CD4-positive, CD25-positive, alpha-beta regulatory T cell (primary cell): Measurements from ENCODE around the gene TOMM20. TPM values are rescaled to one million over a fixed set of nuclear protein-coding genes. Genes with fewer than 3 reads are reported as not detected.
A peak's percentile ranks its signal among the peaks of the same experiment; 100 is the strongest.

Experiments used
- ATAC-seq, 2 donors: fragments of 150-1000 bp; cut with Tn5 transposase; one replicate each; pipeline ENCODE4 v1.10.0; 2021; ENCODE audit warnings: low read depth in 2 of 2, moderate number of reproducible peaks in 2 of 2, moderate library complexity in 1 of 2
- DNase-seq, 3 donors: peaks; one replicate each; pipeline versions ENCODE4 v3.0.0 to v3.0.0-alpha.2; 2012 to 2022; ENCODE audit warnings: mixed read lengths in 1 of 3
- H3K27ac ChIP-seq: one replicate; pipeline ENCODE4 v1.7.0; 2013; ENCODE audit warnings: mild to moderate bottlenecking, low read length; ENCODE audit not compliant: insufficient read depth, poor library complexity, severe bottlenecking
- H3K27me3 ChIP-seq: one replicate; pipeline ENCODE4 v1.7.0; 2013; ENCODE audit warnings: low read length; ENCODE audit not compliant: control insufficient read depth, insufficient read depth
- H3K36me3 ChIP-seq: one replicate; pipeline ENCODE4 v1.7.0; 2013; ENCODE audit warnings: mild to moderate bottlenecking, low read length, moderate library complexity; ENCODE audit not compliant: control insufficient read depth, insufficient read depth
- H3K4me1 ChIP-seq: 2 replicates; pipeline ENCODE4 v1.7.0; 2013; ENCODE audit warnings: mild to moderate bottlenecking, low read length; ENCODE audit not compliant: insufficient read depth, control insufficient read depth, poor library complexity, severe bottlenecking
- H3K4me3 ChIP-seq: one replicate; pipeline ENCODE4 v1.7.0; 2013; ENCODE audit warnings: low read depth, mild to moderate bottlenecking, low read length, moderate library complexity
- H3K9me3 ChIP-seq, 2 experiments: 1 replicate in 1 of 2; 2 replicates in 1 of 2; pipeline ENCODE4 v1.7.0; 2013; ENCODE audit warnings: low read length in 2 of 2, mild to moderate bottlenecking in 1 of 2, moderate library complexity in 1 of 2; ENCODE audit not compliant: control insufficient read depth in 2 of 2
- H3K27ac Mint-ChIP-seq, 3 donors: one replicate each; pipeline ENCODE4 v1.8.0; 2020 to 2022; ENCODE audit warnings: mild to moderate bottlenecking in 3 of 3, mixed read lengths in 3 of 3, moderate library complexity in 2 of 3
- H3K27me3 Mint-ChIP-seq: one replicate; pipeline ENCODE4 v1.8.0; 2022; ENCODE audit warnings: mild to moderate bottlenecking, mixed read lengths
- H3K36me3 Mint-ChIP-seq: one replicate; pipeline ENCODE4 v1.8.0; 2020; ENCODE audit warnings: mixed read lengths
- H3K4me1 Mint-ChIP-seq, 4 donors: one replicate each; pipeline ENCODE4 v1.8.0; 2020 to 2022; ENCODE audit warnings: mixed read lengths in 4 of 4, mild to moderate bottlenecking in 1 of 4
- H3K4me3 Mint-ChIP-seq, 4 donors: one replicate each; pipeline ENCODE4 v1.8.0; 2020 to 2022; ENCODE audit warnings: mild to moderate bottlenecking in 4 of 4, mixed read lengths in 4 of 4, moderate library complexity in 3 of 4
- H3K9me3 Mint-ChIP-seq, 7 donors: one replicate each; pipeline ENCODE4 v1.8.0; 2020 to 2022; ENCODE audit warnings: mixed read lengths in 7 of 7, mild to moderate bottlenecking in 3 of 7, moderate library complexity in 2 of 7
- polyA plus RNA-seq, 4 donors: library from polyadenylated mRNA; unstranded; fragments of 300-500 nt; fragmentation: Illumina TruSeq; gene quantifications; one replicate each; pipeline ENCODE4 v1.2.3, GENCODE V29; 2021
- total RNA-seq: library from RNA; stranded (reverse); gene quantifications from one replicate; pipeline ENCODE4 v1.2.3, GENCODE V29; 2022

TOMM20 gene
- total and polyA plus RNA-seq, 5 donors from 2014 or later = 50.5 to 102 (median 59.1) TPM

DNA sequence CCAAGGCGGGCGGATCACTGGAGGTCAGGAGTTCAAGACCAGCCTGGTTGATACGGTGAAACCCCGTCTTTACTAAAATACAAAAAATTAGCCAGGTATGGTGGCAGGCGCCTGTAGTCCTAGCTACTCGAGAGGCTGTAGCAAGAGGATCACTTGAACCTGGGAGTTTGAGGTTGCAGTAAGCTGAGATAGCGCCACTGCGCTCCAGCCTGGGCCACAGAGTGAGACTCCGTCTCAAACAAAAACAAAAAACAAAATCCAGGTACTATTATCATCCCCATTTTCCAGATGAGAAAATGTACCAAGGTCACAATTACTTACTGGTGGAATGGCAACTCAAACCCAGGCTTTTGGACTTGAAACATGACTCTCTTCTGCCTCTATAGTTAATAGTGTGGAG lies 4.5 kb downstream of the TOMM20 start:
- H3K36me3 ChIP-seq = peaks cover 31% of the 10 kb centered on the region
- no peaks in the 10 kb centered on the region for H3K27me3 ChIP-seq
- Mint-ChIP-seq H3K4me1 (peaks cover 29 to 78% (median 52%) of the 10 kb centered on the region in 4 donors), H3K27me3 (peaks cover 5% of the 10 kb centered on the region), H3K36me3 (peaks cover 26% of the 10 kb centered on the region), H3K4me3 (peak overlapping the region; percentile 67 to 87 (median 72)), H3K27ac (peak overlapping the region in 1 of 3 donors; percentile 45), H3K9me3 (no peaks in the 10 kb centered on the region)
- peaks cover 48% of the 10 kb centered on the region for H3K4me1 ChIP-seq
- ATAC-seq (no peak), DNase-seq (no peak)
- H3K9me3 ChIP-seq = no peaks in the 10 kb centered on the region
- peak overlapping the region; percentile 47 for H3K4me3 ChIP-seq
- peak overlapping the region; percentile 29 for H3K27ac ChIP-seq

DNA sequence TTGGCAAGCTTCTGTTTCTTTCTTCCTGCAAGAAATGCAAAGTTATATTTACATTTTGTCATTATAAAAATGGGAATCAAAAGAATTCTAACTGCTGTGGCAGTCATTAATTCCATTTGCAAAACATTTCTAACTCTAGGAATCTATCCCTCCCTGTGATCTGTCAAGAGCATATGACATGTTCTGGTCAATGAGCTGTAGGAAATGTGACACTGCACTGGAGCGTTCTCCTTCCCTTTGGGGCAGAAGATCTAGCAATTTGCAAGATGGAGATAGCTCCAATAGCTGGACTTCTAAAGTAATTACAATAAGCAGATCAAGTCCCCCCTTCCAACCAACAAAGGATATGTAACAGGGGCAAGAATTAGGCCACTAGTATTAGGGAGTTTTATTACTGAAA lies 6.3 kb downstream of the TOMM20 start:
- H3K27me3 ChIP-seq = no peaks in the 10 kb centered on the region
- peak overlapping the region; percentile 47 for H3K4me3 ChIP-seq
- H3K9me3 Mint-ChIP-seq = no peaks in the 10 kb centered on the region
- peak overlapping the region in 2 of 3 donors; percentile 45 to 91 for H3K27ac Mint-ChIP-seq
- no peaks in the 10 kb centered on the region for H3K27me3 Mint-ChIP-seq
- peaks cover 48% of the 10 kb centered on the region for H3K4me1 ChIP-seq
- no peak for ATAC-seq
- H3K36me3 ChIP-seq = peaks cover 48% of the 10 kb centered on the region
- H3K36me3 Mint-ChIP-seq = peaks cover 39% of the 10 kb centered on the region
- H3K4me3 Mint-ChIP-seq = peak overlapping the region in 3 of 4 donors; percentile 2 to 9 (median 8)
- DNase-seq = no peak
- peaks cover 25 to 67% (median 42%) of the 10 kb centered on the region in 4 donors for H3K4me1 Mint-ChIP-seq
- no peak overlapping the region for H3K27ac ChIP-seq
- H3K9me3 ChIP-seq = no peaks in the 10 kb centered on the region

DNA sequence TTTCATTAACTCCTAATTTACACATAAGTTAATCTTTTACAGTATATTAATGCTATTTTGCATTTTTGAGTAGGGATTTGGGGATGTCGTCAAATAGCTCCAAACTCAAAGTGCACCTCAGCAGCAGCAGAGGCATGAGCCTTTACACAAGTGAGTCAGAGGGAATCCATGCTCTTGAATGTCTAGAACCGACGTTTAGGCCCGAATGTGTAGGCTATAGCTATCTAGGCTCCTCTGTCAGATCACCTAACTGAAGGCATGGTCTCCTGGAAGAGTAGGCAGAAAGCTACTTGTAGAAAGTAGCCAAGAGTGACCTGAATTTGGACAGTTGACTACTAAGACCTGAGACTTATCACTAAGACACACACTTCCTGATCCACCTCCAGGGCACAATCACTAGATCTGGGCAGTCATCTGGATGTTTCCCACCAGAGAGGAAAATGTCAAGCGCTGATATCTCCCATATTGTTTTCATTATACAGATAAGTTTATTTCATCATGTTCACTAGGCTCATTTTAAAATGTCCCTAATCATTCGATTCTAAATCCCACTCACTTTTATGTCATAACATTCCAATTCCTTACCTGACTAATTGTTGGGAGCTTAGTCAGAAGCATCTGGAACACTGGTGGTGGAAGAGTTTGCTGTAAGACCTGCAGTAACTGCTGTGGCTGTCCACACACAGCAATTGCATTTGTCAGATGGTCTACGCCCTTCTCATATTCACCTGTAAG lies 15.3 kb downstream of the TOMM20 start:
- Mint-ChIP-seq H3K4me1 (peaks cover 0 to 16% (median 6%) of the 10 kb centered on the region in 4 donors), H3K36me3 (peaks cover 51% of the 10 kb centered on the region), H3K27me3 (no peaks in the 10 kb centered on the region), H3K4me3 (no peak overlapping the region), H3K27ac (no peak overlapping the region), H3K9me3 (no peaks in the 10 kb centered on the region)
- DNase-seq (no peak), ATAC-seq (no peak)
- H3K27me3 ChIP-seq = no peaks in the 10 kb centered on the region
- H3K27ac ChIP-seq = no peak overlapping the region
- no peaks in the 10 kb centered on the region for H3K9me3 ChIP-seq
- no peaks in the 10 kb centered on the region for H3K4me1 ChIP-seq
- no peak overlapping the region for H3K4me3 ChIP-seq
- peaks cover 81% of the 10 kb centered on the region for H3K36me3 ChIP-seq

DNA sequence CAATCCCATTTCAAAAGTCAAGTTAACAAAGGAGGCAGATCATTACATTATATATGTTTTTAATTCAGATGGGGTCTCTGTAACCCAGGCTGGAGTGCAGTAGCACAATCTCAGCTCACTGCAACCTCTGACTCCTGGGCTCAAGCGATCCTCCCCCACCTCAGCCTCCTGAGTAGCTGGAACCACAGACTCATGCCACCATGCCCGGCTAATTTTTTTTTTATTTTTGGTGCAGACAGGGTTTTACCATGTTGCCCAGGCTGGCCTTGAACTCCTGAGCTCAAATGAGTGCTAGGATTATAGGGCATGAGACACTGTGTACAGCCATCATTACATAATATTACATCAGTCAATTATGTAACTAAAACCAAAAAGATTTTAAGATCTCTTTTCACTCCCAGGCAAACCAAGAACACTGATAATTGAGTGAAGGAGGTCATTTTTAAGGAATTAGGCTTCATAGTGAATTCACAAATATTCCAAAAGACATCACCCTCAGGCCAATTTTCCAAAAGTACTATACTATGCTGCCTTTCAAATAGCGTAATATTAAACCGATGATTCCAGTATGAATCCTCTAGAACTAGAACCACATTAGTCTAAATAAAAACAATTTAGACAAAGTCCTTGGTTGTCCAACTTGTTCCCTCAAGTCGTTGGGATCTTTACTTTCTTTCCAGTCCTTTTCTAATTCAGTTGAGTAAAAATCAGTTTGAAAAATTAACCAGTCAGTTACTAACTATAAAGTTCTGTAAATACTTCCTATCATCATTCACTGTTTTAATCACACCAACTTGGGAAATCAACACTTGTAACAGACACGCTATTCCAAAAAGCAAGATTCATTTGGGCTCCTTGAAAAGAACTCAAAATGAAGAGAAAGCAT lies 16.1 kb downstream of the TOMM20 start:
- Histone ChIP-seq H3K27me3 (no peaks in the 10 kb centered on the region), H3K4me1 (no peaks in the 10 kb centered on the region), H3K4me3 (no peak overlapping the region), H3K27ac (no peak overlapping the region), H3K36me3 (peaks cover 77% of the 10 kb centered on the region), H3K9me3 (no peaks in the 10 kb centered on the region)
- no peaks in the 10 kb centered on the region for H3K27me3 Mint-ChIP-seq
- no peak for DNase-seq
- H3K4me3 Mint-ChIP-seq = no peak overlapping the region
- no peak overlapping the region for H3K27ac Mint-ChIP-seq
- H3K4me1 Mint-ChIP-seq = peaks cover 0 to 16% (median 6%) of the 10 kb centered on the region in 4 donors
- H3K36me3 Mint-ChIP-seq = peaks cover 50% of the 10 kb centered on the region
- H3K9me3 Mint-ChIP-seq = no peaks in the 10 kb centered on the region
- no peak for ATAC-seq

DNA sequence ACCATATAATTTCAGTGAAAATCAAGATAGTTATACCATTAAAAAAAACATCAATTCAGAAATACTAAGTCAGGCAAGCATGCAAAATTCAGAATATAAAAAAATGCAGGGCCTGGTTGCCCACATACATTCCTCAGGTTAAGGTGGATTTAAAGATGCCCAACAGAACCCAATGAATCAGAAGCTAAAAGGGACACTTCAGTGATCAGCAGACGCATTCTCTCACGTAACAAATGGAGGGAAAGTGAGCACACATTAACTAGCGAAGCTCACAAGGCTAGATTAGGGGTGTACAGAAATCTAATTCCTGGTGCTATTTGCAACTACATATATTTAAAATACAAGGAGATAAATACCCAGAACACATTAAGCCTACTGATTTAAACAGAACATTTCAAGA lies 17.5 kb downstream of the TOMM20 start:
- Histone ChIP-seq H3K4me3 (no peak overlapping the region), H3K27ac (no peak overlapping the region), H3K36me3 (peaks cover 70% of the 10 kb centered on the region), H3K4me1 (no peaks in the 10 kb centered on the region), H3K27me3 (no peaks in the 10 kb centered on the region), H3K9me3 (no peaks in the 10 kb centered on the region)
- peak overlapping the region in 1 of 3 donors; percentile 15 for H3K27ac Mint-ChIP-seq
- H3K36me3 Mint-ChIP-seq = peaks cover 57% of the 10 kb centered on the region
- peaks cover 4 to 19% (median 12%) of the 10 kb centered on the region in 4 donors for H3K4me1 Mint-ChIP-seq
- ATAC-seq (no peak), DNase-seq (no peak)
- no peak overlapping the region for H3K4me3 Mint-ChIP-seq
- no peaks in the 10 kb centered on the region for H3K27me3 Mint-ChIP-seq
- no peaks in the 10 kb centered on the region for H3K9me3 Mint-ChIP-seq

DNA sequence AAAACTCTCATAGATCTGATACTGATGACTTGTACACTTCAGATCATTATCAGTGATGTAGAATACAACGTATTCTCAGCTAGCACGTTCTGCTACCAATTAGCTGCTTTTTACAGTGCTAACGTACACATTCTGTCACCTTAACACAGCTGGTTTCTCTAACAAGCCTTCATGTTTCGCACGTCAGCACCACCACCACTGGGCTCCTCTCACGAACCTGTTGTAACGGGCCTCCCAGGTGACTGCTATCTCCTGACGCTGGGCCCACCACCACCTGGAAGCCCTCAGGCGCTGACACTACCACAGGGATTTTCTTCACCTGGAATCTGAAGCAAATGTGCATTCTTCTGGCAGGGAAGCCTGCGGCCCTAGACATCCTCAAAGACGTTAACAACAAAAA lies 19.8 kb downstream of the TOMM20 start:
- DNase-seq = no peak
- Mint-ChIP-seq H3K36me3 (peaks cover 52% of the 10 kb centered on the region), H3K4me1 (peaks cover 5 to 27% (median 20%) of the 10 kb centered on the region in 4 donors), H3K27me3 (no peaks in the 10 kb centered on the region), H3K9me3 (no peaks in the 10 kb centered on the region), H3K27ac (peak overlapping the region in 2 of 3 donors; percentile 33 to 57), H3K4me3 (no peak overlapping the region)
- H3K4me3 ChIP-seq = no peak overlapping the region
- H3K4me1 ChIP-seq = peaks cover 13% of the 10 kb centered on the region
- no peak overlapping the region for H3K27ac ChIP-seq
- H3K36me3 ChIP-seq = peaks cover 55% of the 10 kb centered on the region
- H3K9me3 ChIP-seq = no peaks in the 10 kb centered on the region
- ATAC-seq = no peak
- no peaks in the 10 kb centered on the region for H3K27me3 ChIP-seq

DNA sequence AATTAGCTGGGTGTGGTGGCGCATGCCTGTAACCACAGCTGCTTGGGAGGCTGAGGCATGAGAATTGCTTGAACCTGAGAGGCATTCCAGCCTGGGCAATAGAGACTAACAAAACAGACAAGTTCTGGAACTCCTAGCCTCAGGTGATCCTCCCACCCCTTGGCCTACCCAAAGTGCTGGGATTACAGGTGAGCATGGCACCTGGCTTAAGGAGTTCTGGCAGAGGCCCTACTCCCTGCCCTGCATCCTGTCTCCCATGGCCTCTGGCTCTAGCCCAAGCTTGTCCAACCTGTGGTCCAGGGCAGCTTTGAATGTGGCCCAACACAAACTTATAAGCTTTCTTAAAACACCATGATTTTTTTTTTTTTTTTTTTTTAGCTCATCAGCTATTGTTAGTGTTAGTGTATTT lies 20.4 kb downstream of the TOMM20 start:
- Mint-ChIP-seq H3K27ac (no peak overlapping the region), H3K9me3 (no peaks in the 10 kb centered on the region), H3K4me1 (peaks cover 5 to 24% (median 21%) of the 10 kb centered on the region in 4 donors), H3K27me3 (no peaks in the 10 kb centered on the region), H3K4me3 (no peak overlapping the region), H3K36me3 (peaks cover 45% of the 10 kb centered on the region)
- Histone ChIP-seq H3K4me3 (no peak overlapping the region), H3K27me3 (no peaks in the 10 kb centered on the region), H3K36me3 (peaks cover 48% of the 10 kb centered on the region), H3K4me1 (peaks cover 17% of the 10 kb centered on the region), H3K27ac (no peak overlapping the region), H3K9me3 (no peaks in the 10 kb centered on the region)
- ATAC-seq (no peak), DNase-seq (no peak)
